ENCODE data around the gene RNF150. TPM values are rescaled to one million over a fixed set of nuclear protein-coding genes. Genes with fewer than 3 reads are reported as not detected.

The RNF150 gene
- polyA plus RNA-seq, 3 donors, result 0.21 TPM; not detected in 2

- H3K79me2 ChIP-seq (ENCODE audit: insufficient read depth, low read length), result no peaks in the 10 kb centered on the region
- no peaks in the 10 kb centered on the region for H3K36me3 Mint-ChIP-seq
- intact Hi-C loops (cut with micrococcal nuclease), result no loop called here
- TF ChIP-seq, protein P1, sequence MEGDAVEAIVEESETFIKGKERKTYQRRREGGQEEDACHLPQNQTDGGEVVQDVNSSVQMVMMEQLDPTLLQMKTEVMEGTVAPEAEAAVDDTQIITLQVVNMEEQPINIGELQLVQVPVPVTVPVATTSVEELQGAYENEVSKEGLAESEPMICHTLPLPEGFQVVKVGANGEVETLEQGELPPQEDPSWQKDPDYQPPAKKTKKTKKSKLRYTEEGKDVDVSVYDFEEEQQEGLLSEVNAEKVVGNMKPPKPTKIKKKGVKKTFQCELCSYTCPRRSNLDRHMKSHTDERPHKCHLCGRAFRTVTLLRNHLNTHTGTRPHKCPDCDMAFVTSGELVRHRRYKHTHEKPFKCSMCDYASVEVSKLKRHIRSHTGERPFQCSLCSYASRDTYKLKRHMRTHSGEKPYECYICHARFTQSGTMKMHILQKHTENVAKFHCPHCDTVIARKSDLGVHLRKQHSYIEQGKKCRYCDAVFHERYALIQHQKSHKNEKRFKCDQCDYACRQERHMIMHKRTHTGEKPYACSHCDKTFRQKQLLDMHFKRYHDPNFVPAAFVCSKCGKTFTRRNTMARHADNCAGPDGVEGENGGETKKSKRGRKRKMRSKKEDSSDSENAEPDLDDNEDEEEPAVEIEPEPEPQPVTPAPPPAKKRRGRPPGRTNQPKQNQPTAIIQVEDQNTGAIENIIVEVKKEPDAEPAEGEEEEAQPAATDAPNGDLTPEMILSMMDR (IDR thresholded peaks at IDR 0.05), result no peak
- H3K4me2 ChIP-seq (replicated peaks; ENCODE audit: extremely low read depth, low read length, poor library complexity, severe bottlenecking), result no peak overlapping the region
- no peaks in the 10 kb centered on the region for H3K27me3 ChIP-seq (ENCODE audit: control insufficient read depth in 2 of 2, insufficient read depth in 2 of 2, low read length in 2 of 2)
- no peaks in the 10 kb centered on the region for H3K27me3 Mint-ChIP-seq (ENCODE audit: low read depth in 3 of 3)
- no peaks in the 10 kb centered on the region for H3K4me1 ChIP-seq (ENCODE audit: control insufficient read depth in 1 of 2, insufficient read depth in 2 of 2, low read length in 2 of 2)
- no peaks in the 10 kb centered on the region for H3K9me3 ChIP-seq (replicated peaks in 1 of 2; ENCODE audit: control insufficient read depth in 1 of 2, insufficient read depth in 1 of 2, low read length in 2 of 2)
- peaks cover 0 to 3% (median 0%) of the 10 kb centered on the region in 7 donors for H3K9me3 Mint-ChIP-seq
- no peak overlapping the region for H3K27ac Mint-ChIP-seq
- no peaks in the 10 kb centered on the region for H3K4me1 Mint-ChIP-seq
- no peak for DNase-seq
- H3K4me3 Mint-ChIP-seq, result no peak overlapping the region
- H3K9ac ChIP-seq (ENCODE audit: insufficient read depth, low read length, poor library complexity, severe bottlenecking), result no peak overlapping the region
- H3K36me3 ChIP-seq (replicated peaks in 1 of 2; ENCODE audit: control insufficient read depth in 1 of 2, insufficient read depth in 2 of 2, low read length in 2 of 2), result no peaks in the 10 kb centered on the region
- WGBS (ENCODE audit: insufficient coverage), result no CpG with 5 or more reads among the region's 1 CpG
- no peaks in the 10 kb centered on the region for H4K20me1 ChIP-seq (ENCODE audit: insufficient read depth, low read length)
- no peak overlapping the region for H2AFZ ChIP-seq (ENCODE audit: insufficient read depth, low read depth, low read length, poor library complexity, severe bottlenecking)
- H3K27ac ChIP-seq (ENCODE audit: low read depth in 1 of 2, low read length in 2 of 2), result no peak overlapping the region
- no peak overlapping the region for H3K4me3 ChIP-seq (replicated peaks in 1 of 3; ENCODE audit: low read depth in 2 of 3, low read length in 3 of 3)
These were observed 169.4 kb downstream of the RNF150 start for GRCh38 chr4:140963883-140964282.

- Histone ChIP-seq H3K9me3 (replicated peaks in 1 of 2; ENCODE audit: control insufficient read depth in 1 of 2, insufficient read depth in 1 of 2, low read length in 2 of 2) (peaks cover 3 to 5% of the 10 kb centered on the region in 2 donors), H2AFZ (ENCODE audit: insufficient read depth, low read depth, low read length, poor library complexity, severe bottlenecking) (no peak overlapping the region), H3K27me3 (ENCODE audit: control insufficient read depth in 2 of 2, insufficient read depth in 2 of 2, low read length in 2 of 2) (no peaks in the 10 kb centered on the region), H3K79me2 (ENCODE audit: insufficient read depth, low read length) (no peaks in the 10 kb centered on the region), H3K9ac (ENCODE audit: insufficient read depth, low read length, poor library complexity, severe bottlenecking) (no peak overlapping the region), H4K20me1 (ENCODE audit: insufficient read depth, low read length) (no peaks in the 10 kb centered on the region), H3K4me1 (ENCODE audit: control insufficient read depth in 1 of 2, insufficient read depth in 2 of 2, low read length in 2 of 2) (no peaks in the 10 kb centered on the region), H3K4me3 (replicated peaks in 1 of 3; ENCODE audit: low read depth in 2 of 3, low read length in 3 of 3) (no peak overlapping the region), H3K4me2 (replicated peaks; ENCODE audit: extremely low read depth, low read length, poor library complexity, severe bottlenecking) (no peak overlapping the region), H3K36me3 (replicated peaks in 1 of 2; ENCODE audit: control insufficient read depth in 1 of 2, insufficient read depth in 2 of 2, low read length in 2 of 2) (no peaks in the 10 kb centered on the region), H3K27ac (ENCODE audit: low read depth in 1 of 2, low read length in 2 of 2) (no peak overlapping the region)
- TF ChIP-seq, protein P1 (IDR thresholded peaks at IDR 0.05), result no peak
- intact Hi-C loops (cut with micrococcal nuclease), result no loop called here
- DNase-seq, result no peak
- H3K27me3 Mint-ChIP-seq (ENCODE audit: low read depth in 3 of 3), result peaks cover 0 to 2% (median 0%) of the 10 kb centered on the region in 3 donors
- peaks cover 0 to 10% (median 3%) of the 10 kb centered on the region in 7 donors for H3K9me3 Mint-ChIP-seq
- H3K27ac Mint-ChIP-seq, result no peak overlapping the region
- no peaks in the 10 kb centered on the region for H3K36me3 Mint-ChIP-seq
- H3K4me1 Mint-ChIP-seq, result no peaks in the 10 kb centered on the region
- WGBS (ENCODE audit: insufficient coverage), result no CpG with 5 or more reads among the region's 1 CpG
- H3K4me3 Mint-ChIP-seq, result no peak overlapping the region
These were observed 177.6 kb downstream of the RNF150 start for GRCh38 chr4:140955641-140956040.

Data from CD14-positive monocyte (primary cell).